Measurements from ENCODE around the gene TFCP2L1. TPM values are rescaled to one million over a fixed set of nuclear protein-coding genes. Genes with fewer than 3 reads are reported as not detected.

Gene TFCP2L1
- total RNA-seq, 4 donors from 2014 or later: 0.39 to 1.6 (median 0.46) TPM

GRCh38 chr2:121237336-121237979 is 47.5 kb downstream of the TFCP2L1 start:
- DNase-seq (ENCODE audit: extremely low spot score): no peak
- H3K9me3 ChIP-seq: no peaks in the 10 kb centered on the region
- H3K36me3 ChIP-seq: no peaks in the 10 kb centered on the region
- H3K4me1 ChIP-seq: peaks cover 0 to 7% (median 0%) of the 10 kb centered on the region in 4 donors
- WGBS: 81% methylated on average over 19 of the region's 20 CpGs
- H3K27me3 ChIP-seq: peaks cover 0 to 33% (median 0%) of the 10 kb centered on the region in 4 donors
- no peak for TF ChIP-seq POLR2A (IDR thresholded peaks at IDR 0.05; ENCODE audit: low read depth)
- TF ChIP-seq, protein P1, sequence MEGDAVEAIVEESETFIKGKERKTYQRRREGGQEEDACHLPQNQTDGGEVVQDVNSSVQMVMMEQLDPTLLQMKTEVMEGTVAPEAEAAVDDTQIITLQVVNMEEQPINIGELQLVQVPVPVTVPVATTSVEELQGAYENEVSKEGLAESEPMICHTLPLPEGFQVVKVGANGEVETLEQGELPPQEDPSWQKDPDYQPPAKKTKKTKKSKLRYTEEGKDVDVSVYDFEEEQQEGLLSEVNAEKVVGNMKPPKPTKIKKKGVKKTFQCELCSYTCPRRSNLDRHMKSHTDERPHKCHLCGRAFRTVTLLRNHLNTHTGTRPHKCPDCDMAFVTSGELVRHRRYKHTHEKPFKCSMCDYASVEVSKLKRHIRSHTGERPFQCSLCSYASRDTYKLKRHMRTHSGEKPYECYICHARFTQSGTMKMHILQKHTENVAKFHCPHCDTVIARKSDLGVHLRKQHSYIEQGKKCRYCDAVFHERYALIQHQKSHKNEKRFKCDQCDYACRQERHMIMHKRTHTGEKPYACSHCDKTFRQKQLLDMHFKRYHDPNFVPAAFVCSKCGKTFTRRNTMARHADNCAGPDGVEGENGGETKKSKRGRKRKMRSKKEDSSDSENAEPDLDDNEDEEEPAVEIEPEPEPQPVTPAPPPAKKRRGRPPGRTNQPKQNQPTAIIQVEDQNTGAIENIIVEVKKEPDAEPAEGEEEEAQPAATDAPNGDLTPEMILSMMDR (IDR thresholded peaks at IDR 0.05): no peak
- TF ChIP-seq EP300 (IDR thresholded peaks at IDR 0.05): no peak
- TF ChIP-seq POLR2AphosphoS5 (IDR thresholded peaks at IDR 0.05): no peak
- no peak overlapping the region for H3K27ac ChIP-seq (replicated peaks in 1 of 4)
- intact Hi-C loops (cut with DNase I): no loop called here
- H3K4me3 ChIP-seq: no peak overlapping the region

DNA sequence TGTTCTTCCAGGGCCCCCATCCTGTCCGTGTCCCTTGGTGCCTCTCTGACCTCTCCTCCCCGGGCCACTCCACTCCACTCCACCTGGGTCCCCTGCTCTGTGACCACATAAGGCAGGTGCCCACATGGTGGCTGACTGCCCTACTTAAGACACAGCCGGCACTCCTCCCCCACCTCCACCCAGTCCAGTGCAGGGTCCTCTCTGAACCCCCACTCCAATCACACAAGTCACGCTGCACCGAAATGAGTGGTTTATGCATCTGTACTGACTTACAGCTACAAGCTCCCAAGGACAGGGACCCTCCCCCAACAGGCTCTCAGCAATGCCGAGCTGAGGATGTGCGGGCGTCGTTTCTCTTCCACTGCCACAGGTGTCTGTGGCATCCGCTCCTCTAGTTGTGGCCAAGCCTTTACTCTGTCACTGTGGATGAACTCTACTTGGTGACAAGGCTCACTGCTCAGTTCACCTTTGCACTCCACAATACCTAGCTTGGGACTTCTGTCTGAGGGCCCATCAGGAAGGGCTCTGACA is 48.3 kb downstream of the TFCP2L1 start:
- intact Hi-C loops (cut with DNase I): no loop called here
- no peaks in the 10 kb centered on the region for H3K9me3 ChIP-seq
- WGBS: 91% methylated on average over 10 of the region's 10 CpGs
- TF ChIP-seq EP300 (IDR thresholded peaks at IDR 0.05): no peak
- TF ChIP-seq POLR2A (IDR thresholded peaks at IDR 0.05; ENCODE audit: low read depth): no peak
- no peak for TF ChIP-seq POLR2AphosphoS5 (IDR thresholded peaks at IDR 0.05)
- TF ChIP-seq, protein P1 (IDR thresholded peaks at IDR 0.05): no peak
- no peaks in the 10 kb centered on the region for H3K36me3 ChIP-seq
- H3K4me1 ChIP-seq: peaks cover 0 to 7% (median 0%) of the 10 kb centered on the region in 4 donors
- peaks cover 0 to 35% (median 0%) of the 10 kb centered on the region in 4 donors for H3K27me3 ChIP-seq
- no peak overlapping the region for H3K4me3 ChIP-seq
- H3K27ac ChIP-seq (replicated peaks in 1 of 4): no peak overlapping the region
- no peak for DNase-seq (ENCODE audit: extremely low spot score)

DNA sequence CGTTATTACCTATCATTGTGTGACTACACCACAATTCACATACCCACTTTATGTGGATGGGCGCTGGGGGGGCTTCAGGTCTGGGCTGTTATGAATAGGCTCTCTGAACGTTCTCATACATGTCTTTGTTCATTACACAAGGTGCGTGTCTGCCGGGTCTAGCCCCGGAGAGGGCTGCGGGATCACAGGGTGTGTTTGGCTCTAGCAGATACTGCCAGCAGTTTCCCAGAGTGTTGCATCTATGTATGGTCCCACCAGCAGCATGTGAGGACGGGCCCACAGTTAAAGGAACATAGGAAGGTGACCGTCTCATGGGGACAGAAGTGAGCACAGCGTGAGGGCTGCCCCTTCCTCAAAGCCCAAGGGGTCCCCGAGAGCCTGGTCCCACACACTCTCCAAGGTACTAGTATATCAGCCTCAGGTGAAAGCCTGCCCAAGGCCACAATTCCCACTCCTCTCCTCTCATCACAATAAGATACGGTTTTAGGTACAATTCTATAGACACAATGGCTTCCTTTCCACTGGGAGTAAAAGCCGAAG is 48.8 kb downstream of the TFCP2L1 start:
- H3K36me3 ChIP-seq: no peaks in the 10 kb centered on the region
- H3K27me3 ChIP-seq: peaks cover 0 to 38% (median 0%) of the 10 kb centered on the region in 4 donors
- WGBS: 85% methylated on average over 12 of the region's 13 CpGs
- H3K9me3 ChIP-seq: no peaks in the 10 kb centered on the region
- peaks cover 0 to 7% (median 0%) of the 10 kb centered on the region in 4 donors for H3K4me1 ChIP-seq
- TF ChIP-seq EP300 (IDR thresholded peaks at IDR 0.05) (no peak), POLR2AphosphoS5 (IDR thresholded peaks at IDR 0.05) (no peak)
- intact Hi-C loops (cut with DNase I): no loop called here
- no peak for DNase-seq (ENCODE audit: extremely low spot score)
- H3K4me3 ChIP-seq: no peak overlapping the region
- no peak overlapping the region for H3K27ac ChIP-seq (replicated peaks in 1 of 4)

GRCh38 chr2:121235542-121235941 is 49.5 kb downstream of the TFCP2L1 start:
- Histone ChIP-seq H3K27me3 (peaks cover 0 to 38% (median 0%) of the 10 kb centered on the region in 4 donors), H3K4me1 (peaks cover 0 to 7% (median 0%) of the 10 kb centered on the region in 4 donors), H3K36me3 (no peaks in the 10 kb centered on the region), H3K4me3 (no peak overlapping the region), H3K9me3 (no peaks in the 10 kb centered on the region), H3K27ac (replicated peaks in 1 of 4) (no peak overlapping the region)
- no peak for TF ChIP-seq POLR2A (IDR thresholded peaks at IDR 0.05; ENCODE audit: low read depth)
- no peak for TF ChIP-seq POLR2AphosphoS5 (IDR thresholded peaks at IDR 0.05)
- TF ChIP-seq, protein P1 (IDR thresholded peaks at IDR 0.05): no peak
- 86% methylated on average over 2 of the region's 2 CpGs for WGBS
- no peak for DNase-seq (ENCODE audit: extremely low spot score)
- intact Hi-C loops (cut with DNase I): no loop called here

DNA sequence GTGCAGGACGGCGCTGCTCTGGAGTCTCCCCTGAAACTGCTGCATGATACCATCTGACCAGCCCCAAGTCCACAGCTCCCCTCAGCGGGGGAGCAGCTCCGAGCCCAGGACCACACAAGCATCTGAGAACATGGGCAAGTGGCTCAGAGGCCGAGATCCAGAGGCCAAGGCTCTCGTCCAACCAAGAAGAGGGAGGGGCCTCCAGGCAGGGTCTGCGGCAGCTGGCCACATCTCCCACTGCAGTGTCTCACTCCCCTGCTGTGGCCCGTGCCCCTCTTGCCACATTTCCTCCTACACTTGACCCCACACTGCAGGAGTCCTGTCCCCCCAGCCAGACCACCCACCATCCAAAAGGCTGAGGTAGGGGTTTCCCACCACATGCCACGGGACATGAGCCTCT is 50.2 kb downstream of the TFCP2L1 start:
- Histone ChIP-seq H3K4me1 (peaks cover 0 to 7% (median 0%) of the 10 kb centered on the region in 4 donors), H3K36me3 (no peaks in the 10 kb centered on the region), H3K27me3 (peaks cover 0 to 38% (median 0%) of the 10 kb centered on the region in 4 donors), H3K27ac (replicated peaks in 1 of 4) (no peak overlapping the region), H3K9me3 (no peaks in the 10 kb centered on the region), H3K4me3 (no peak overlapping the region)
- TF ChIP-seq POLR2AphosphoS5 (IDR thresholded peaks at IDR 0.05) (no peak), EP300 (IDR thresholded peaks at IDR 0.05) (no peak)
- TF ChIP-seq, protein P1 (IDR thresholded peaks at IDR 0.05): no peak
- 88% methylated on average over 4 of the region's 9 CpGs for WGBS
- intact Hi-C loops (cut with DNase I): no loop called here
- DNase-seq (ENCODE audit: extremely low spot score): no peak

All from esophagus muscularis mucosa (tissue), 4 donors.